OCI-LY1 (cell line): ENCODE measurements around the gene OXNAD1.

Experiments used
- CTCF ChIP-seq: fragments of 200-600 bp; sonication (generic), shearing (Covaris generic); IDR thresholded peaks from 2 replicates; pipeline ENCODE4 v1.5.1; 2017; ENCODE audit warnings: mild to moderate bottlenecking, antibody characterized with exemption, low read length, moderate library complexity, mixed read lengths
- EZH2 ChIP-seq: fragments of 200-600 bp; sonication (generic), shearing (Covaris generic); IDR thresholded peaks from 2 replicates; pipeline ENCODE4 v1.8.0; 2017; ENCODE audit warnings: borderline replicate concordance, mixed run types, mild to moderate bottlenecking, antibody characterized with exemption, low read length, moderate library complexity, mixed read lengths

- TF ChIP-seq EZH2 (no peak), CTCF (no peak)
Measured at GRCh38 chr3:16308727-16309126, 43.7 kb downstream of the OXNAD1 start.
